Islet precursor cell (in vitro differentiated cells): ENCODE measurements around the gene LCE7A.

Source experiments
- DNase-seq: peaks from one replicate; pipeline ENCODE4 v3.0.0-alpha.2; 2018

The LCE7A gene, protein sequence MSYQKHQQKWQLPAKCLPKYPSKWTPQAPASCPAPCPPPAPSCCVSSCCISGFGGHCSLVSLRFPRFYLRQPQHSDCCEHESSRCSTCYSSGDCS

DNA sequence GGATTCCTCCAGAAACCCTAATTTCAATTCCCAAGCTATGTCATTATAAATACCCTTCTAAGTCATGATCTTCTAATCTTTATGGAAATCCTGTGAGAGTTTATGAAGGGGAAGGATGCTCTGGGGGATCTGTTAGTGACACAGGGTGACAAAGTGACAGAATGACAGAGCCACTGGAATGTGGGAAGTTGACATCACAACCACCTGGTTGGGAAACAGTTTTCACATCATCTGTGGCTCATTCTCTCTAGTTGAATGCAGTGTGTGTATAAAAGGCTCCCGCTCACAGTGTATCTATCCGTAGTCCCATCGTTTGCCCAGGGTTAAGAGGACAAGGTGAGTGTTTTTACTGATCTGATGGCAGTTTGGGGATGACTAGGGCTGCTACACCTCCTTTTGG lies at the start of gene LCE7A:
Gene LCE7A (plus strand): TSS at position 301 of the 400 bp plus-strand sequence. CDS start 702 bp downstream, outside the sequence.
- DNase-seq: no peak

DNA sequence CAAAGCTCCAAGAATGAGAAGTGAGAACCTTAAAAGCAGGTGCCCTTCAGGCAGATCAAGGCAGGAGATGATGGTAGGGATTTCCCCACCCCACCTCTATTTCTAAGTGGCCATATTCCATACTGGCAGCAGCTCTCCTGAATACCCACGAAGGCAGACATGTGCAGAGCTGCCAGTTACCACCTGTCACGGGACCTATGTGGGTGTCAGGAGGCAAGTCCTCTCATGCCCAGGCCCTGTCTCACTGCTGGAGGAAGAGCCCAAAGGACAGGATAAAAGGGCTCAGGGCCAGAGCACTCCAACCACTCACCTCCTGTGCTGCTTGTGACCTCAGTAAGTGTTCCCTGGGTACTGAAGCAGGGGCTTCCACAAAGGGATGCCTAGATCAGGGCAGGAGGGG lies 48.7 kb upstream of the LCE7A start:
- no peak for DNase-seq

DNA sequence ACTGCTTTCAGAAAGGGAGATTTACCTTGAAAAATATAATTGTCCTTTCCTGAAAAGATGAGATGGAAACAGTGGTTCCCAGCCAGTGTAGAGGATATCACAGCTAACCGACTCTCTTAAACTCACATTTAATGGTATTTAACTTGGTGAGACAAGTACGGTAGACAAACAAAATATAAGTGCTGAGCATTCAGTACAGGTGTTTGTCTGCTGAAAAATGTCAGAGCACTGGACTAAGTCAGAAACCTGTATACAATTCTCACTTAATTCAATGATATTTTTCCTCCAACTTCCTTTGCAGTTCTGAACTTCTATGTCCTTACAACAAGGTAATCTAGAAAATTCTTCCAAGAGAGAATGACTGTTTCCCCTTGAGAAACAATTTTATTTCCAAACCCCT lies 48.1 kb upstream of the LCE7A start, which contains the start of gene LCE1B:
Gene LCE1B (plus strand): TSS at position 301 of the 400 bp plus-strand sequence. CDS start 476 bp downstream, outside the sequence.
- no peak for DNase-seq

DNA sequence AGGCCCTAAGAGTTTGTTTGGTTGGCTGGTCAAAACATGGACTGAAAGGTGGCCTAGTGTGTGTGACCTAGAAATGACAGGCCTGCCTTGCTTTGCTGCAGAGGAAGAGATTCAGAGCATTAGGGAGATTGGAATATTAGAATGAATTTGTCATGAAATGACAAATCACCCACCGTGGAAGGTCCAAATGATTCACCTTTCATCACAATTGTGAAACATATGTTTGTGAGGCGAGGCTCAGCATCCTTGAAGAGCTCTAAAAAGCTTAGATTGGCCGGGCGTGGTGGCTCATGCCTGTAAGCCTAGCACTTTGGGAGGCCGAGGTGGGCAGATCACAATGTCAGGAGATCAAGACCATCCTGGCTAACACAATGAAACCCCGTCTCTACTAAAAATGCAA lies 42.5 kb upstream of the LCE7A start:
- DNase-seq: no peak

DNA sequence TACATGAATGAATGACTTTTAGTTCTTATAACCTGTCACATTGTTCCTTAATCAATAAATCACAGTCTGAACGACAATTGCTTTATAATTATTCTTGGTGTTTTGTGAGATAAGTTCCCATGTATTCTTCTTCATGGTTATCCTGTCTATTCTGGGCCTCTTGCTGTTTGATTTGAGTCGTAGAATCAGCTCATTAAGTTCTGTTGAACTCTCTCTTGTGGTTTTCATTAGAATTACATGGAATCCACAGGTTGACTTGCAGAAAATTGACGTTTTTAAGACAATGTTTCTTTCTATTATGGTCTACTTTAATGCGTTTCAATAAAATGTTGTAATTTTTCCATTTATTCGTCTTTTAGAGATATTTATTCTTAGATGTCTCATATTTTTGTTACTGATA lies 36.5 kb upstream of the LCE7A start:
- no peak for DNase-seq

DNA sequence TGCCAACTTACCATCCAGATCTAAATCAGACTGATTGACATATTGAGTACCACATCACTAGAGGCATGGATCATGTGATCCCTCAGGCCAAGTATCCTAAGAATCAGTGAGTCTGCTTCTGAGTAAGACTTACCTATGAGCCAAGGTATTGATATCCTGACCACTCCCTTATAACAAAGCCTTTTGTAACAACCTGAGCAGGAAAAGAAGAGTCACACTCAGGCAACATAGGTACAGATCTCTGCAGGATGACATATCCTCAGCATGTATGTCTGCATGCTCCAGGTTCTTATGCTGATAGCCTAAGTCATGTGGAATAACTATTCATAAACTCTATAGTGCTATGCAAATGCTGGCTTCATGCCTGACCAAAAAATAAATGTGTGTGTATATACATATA lies 34.8 kb upstream of the LCE7A start:
- no peak for DNase-seq

DNA sequence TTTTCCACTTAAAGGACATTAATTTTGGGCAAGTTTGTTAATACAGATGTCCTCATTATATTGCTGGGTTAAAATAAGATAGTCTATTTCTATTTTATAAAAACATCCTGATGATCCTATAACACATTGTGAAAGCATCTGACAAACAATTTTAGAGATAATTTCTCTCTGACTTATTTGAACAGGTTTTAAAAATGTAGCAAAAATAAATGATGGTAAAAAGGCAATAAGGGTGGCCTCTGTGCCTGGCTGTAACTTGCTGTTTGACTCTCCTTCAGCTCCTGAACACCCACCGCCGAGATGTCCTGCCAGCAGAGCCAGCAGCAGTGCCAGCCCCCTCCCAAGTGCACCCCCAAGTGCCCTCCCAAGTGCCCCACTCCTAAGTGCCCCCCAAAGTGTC lies 32.6 kb upstream of the LCE7A start, which contains the start of gene LCE1A:
Gene LCE1A (plus strand): TSS at position 301 of the 400 bp plus-strand sequence. CDS start 0 bp downstream, at position 301.
- DNase-seq: no peak

DNA sequence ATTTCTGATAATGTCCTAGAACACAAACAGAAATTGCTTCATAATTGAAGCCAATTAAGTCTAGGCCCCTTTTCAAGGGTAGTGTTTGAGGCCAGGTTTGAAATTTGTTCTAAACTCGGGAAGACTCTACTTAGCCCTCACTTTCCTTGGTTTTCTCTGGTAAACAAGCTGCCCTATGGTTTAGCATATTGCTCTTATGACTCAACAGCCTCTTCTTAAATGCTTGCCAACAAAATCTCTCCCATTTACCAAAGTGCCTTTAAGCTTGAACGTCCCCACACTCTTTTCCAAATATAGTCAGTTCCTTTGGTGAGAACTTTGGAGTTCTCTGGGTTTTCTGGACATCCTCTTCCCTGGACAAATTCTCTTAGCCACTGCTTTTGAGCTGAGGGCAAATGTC lies 22.9 kb upstream of the LCE7A start:
- DNase-seq: no peak

DNA sequence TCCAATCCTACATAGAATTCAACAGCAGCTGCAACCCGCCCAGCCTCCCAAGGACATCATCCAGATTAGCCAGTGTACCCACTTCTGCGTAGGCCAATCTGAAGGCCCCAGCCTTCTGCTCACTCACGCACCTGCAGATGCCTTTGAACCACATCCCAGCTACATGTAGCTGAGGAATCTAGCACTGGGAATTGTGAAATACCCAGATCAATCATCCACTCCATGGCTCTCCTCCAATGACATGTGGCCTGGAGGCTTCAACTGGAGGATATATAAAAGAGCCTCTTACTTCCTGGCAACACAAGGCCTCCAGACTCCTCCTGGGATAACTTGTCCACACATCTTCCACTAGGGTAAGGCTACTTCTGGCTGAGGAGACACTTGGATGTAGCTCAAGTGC lies 17.2 kb upstream of the LCE7A start, which contains the start of gene LCE6A:
Gene LCE6A (plus strand): TSS at position 301 of the 400 bp plus-strand sequence. CDS start 665 bp downstream, outside the sequence.
- no peak for DNase-seq

DNA sequence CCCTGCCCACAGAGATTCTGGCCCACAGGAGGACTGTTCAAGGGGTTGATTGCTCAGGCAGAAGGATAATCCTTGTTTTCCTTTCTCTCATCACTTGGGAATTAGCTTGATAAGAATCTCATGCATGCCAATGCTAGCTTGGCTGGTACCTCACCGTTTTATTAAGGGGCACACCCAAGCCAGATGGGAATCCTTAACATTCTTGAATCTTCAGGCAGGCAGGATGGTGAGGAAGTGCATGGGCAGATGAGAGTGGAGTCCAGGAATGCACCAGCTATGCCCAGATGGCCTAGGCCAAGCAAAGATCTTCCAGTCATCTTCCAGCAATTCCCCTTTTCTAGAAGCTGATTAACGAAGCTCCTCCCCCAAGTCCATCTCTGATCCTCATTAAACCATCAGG lies 4.1 kb upstream of the LCE7A start:
- DNase-seq: no peak

DNA sequence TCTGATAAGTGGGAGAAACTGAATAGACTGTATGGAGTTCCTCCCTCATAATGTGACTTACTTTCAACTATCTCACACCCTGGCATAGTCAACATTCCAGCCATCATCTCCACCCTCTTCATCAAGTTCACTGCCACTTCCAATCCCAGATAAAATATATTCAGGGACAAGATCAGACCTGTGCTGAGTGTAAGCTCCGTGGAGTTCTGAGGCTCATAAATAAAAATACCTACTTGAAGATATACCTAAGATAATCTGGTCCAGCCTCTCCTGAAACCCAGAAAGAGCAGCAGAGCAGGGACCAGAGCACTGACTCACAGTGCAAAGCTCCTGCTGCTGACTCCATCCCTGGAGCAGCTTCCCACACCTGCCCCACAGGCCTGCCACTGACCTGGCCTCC lies 1.7 kb upstream of the LCE7A start:
- no peak for DNase-seq

DNA sequence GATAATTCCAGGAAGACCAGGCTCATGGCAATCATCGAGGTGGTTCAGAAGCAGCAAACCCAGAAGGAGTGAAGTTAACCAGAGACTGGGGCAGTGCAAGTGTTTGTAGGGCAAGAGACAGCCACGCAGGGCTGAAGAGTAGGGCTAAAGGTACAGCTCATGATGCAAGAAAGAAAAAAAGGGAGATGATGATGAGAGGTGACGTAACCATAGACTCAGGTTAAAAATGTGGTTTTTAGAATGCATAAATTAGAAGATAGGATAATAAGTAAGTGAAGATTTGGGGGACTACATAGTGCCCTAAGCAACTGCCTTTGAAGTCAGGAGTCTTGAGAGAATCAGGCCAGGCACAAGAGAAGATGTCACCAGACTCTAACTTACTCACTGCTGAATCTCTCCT lies 333 bp downstream of the LCE7A start:
- no peak for DNase-seq

DNA sequence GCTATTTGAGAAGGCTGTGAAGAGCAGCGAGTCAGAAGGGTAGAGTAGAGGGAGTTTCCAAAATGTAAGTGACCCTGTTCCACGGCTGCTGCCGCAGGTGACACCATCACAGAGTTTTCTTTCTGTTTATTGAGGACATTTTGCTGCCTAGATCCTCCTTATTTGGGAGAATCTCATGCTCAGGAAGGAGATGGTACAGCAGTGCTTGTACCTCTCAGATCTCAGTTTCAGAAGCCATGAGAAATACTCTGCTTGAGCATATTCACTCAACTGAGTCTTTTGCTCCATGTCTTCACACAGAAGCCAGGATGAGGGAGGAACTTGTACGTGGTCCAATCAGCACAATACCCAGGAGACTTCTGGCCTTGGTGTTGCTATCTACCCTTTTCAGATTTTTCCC lies 1.6 kb downstream of the LCE7A start:
- no peak for DNase-seq

DNA sequence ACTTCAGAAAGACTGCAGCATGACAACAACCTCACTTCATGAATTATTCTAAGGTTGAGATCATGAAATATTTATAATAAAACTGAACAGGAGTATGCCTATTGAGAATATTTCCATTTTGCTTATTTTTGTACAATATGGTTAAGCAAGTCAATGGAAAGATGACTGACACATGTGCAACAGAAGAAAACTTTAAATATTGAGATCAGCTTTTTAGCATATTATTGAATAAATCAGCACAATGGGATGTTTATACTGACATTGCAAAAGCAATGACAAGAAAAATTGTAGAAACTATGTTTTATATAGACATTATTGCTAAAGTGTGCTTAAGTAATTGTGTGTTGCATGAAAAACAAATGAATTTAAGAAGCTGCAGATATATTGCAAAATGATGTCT lies 4.6 kb downstream of the LCE7A start:
- no peak for DNase-seq

DNA sequence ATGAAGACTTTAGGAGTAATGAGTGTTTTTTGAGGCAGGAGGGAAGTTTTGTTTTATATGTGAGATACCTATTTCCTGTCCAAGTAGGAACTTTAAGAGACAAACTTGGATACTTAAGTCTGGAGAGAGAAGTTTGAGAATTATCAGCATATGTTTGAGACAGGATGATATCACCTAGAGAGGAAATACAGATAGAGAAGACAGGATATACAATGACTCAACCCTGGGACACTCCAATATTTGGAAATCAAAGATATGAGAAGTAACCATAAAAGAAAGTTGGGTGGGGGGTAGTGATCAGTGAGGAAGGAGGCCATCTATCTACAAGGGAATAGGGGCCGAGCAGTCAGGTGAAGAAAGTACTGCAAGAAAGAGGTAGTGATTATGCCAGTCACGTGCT lies 6.5 kb downstream of the LCE7A start:
- no peak for DNase-seq

DNA sequence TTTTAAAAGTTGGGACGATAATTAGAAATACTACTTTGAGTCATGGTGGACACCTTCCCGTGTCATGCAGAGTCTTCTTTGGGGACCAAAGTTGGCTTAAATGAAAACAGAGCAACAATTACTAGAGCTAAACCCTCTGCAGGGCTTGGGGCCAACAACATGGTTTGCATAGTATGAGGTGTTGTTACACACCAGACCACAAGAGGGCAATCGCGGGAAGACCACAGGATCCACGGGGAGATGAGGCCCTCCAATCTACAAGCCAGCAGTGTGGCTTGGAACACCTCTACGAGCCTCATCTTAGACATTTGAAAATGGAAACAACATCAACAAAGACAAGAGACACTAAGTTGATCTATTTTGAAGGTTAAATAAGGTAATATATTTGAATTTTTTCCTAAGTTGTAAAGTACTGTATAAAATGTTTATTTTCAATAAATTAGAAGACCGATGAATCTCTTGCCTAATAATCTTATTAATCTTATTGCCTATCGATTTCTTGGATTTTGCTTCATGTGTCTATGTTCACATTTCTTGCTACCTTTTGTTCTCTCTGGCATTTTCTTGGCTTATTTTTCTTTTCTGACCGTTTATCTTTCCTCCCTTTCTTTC lies 10.1 kb downstream of the LCE7A start:
- DNase-seq: peak; percentile 67

DNA sequence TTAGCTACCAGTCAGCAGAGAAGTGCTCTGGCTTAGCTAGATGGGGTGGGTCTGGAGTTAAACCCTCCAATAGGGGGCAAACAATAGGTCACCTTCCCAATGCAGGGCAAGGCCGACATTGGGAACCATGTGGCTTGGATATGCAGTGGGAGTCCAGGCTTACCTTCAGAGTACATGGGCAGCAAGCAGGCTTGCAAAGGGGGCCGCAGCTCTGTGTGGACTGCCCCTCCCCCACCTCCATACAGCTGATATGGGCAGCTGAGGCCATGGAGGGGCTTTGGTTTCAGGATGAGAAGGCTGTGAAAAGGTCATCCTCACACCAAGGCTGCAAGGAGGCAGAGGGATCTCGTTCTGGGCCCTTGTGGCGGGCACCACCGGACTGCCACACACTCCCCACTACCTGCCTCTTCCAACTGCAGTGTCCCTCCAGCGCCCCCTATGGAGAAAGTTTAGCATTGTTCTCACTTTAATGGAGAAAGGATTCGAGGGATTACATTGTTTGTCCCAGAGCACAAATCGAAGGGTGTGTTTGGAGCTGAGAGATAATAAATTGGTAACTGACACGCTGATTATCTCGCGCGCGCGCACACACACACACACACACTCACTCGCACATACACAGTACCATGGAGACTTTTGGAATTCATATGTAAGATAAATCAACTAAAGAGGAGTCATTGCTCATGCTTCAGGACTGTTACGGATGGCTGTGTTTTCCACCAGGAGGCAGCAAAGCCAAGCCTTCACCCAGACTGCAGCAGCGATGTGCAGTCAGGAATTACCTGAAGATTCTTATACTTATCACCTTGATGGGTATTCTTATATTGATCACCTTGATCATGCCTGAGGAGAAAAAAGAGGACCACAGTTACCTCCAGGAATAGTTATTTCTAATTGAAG lies 11.3 kb downstream of the LCE7A start:
- no peak for DNase-seq

DNA sequence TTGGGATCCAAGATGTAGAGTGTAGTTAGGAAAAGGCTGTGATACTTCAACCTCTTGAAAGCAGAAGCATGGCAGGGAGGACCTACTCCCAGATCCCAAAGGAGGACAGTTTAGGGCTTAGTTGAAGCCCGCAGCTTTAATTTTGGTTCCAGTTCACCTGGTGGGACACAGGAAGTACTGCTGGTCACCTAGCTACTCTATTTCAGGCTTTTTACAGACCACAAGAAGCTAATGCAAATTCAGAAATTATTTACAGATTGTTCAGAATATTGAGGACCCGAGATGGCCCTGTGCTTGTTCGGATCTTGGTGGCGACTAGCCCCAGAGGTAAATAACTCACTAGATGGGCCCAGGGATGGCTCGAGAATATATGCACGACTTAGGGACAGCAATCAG lies 11.9 kb downstream of the LCE7A start:
- DNase-seq: no peak

DNA sequence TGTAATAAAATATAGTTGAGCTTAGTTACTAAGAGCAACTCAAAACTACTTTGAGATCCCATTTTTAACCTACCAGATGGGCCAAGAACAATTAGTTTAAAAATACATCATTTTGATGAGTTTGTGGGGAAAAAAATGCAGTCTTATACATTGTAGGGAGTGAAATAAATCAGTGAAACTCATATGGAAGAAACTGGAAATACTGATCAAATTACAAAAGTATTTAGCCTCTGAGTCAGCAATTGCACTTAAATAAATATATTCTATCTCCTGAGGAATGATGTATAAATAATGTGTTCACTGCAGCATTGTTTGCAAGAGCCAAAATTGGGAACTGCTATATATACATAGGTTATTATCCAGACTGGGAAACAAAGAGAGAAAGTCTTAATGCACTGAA lies 13.7 kb downstream of the LCE7A start:
- DNase-seq: no peak

DNA sequence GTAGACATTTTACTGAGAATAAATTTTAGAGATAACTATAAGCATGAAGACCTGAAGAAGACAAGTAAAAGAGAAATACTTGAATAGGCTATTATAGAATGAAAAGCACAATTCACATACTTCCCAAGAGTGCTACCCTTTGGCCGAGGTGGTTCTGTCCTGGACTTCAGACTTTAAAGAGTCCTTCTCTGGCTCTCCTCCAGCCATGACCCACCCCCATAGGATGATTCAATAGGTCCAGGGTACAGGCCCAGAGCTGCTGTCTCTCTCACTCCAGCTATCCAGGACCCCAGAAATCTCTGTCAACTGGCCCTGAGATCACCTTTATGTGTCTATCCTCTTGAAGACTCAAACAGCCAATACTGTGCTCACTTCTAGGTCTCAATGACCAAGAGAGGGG lies 17.0 kb downstream of the LCE7A start:
- no peak for DNase-seq

DNA sequence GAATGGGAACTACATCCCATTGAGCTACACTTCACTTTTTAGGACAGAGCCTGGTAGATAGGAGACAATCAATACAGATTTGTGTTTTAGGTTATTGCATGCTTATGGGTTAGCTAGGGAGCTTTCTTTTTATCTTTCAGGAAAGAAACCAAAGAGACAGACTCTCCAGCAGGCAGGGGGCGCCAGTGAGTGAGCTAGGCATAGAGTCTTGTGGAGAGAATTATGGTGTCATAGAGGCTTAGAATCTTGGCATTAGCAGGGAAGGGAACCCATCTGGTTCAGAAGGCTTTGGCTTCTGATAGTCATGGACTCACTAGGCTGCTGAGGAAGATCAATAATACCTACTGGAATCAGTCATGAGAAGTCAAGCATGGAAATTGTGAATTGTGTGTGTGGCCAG lies 18.2 kb downstream of the LCE7A start, which contains the start of gene SMCP:
Gene SMCP (plus strand): TSS at position 281 of the 400 bp plus-strand sequence. CDS start 6,101 bp downstream, outside the sequence.
- no peak for DNase-seq

DNA sequence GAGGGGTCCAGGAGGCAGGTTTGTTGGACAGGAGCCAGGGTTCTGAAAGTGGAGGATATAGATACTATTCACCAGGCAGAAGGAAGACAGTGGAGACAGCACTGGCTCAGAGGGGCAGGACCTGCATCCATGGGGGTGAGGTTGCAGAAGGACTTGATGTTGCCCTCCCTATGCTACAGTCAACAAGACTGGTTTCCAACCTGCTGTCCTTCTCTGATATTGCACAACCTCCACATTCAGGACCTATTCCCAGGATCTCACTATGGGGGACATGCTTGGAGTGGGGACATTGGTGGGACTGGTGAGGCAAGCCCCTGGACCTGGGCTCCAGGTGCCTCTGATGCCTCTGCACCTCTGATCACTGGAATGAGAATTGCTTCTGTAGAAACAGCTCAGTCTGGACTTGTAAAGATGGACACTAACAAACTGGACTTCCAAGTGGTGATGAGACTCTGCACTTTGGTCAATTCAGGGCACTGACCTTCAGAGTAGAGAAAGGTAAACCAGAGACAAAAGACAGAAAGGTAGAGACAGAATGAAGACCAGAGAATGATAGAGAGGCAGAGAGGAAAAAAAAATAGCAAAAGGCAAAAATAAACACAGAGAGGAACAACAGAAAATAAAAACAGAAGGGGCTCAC lies 19.9 kb downstream of the LCE7A start:
- DNase-seq: no peak

DNA sequence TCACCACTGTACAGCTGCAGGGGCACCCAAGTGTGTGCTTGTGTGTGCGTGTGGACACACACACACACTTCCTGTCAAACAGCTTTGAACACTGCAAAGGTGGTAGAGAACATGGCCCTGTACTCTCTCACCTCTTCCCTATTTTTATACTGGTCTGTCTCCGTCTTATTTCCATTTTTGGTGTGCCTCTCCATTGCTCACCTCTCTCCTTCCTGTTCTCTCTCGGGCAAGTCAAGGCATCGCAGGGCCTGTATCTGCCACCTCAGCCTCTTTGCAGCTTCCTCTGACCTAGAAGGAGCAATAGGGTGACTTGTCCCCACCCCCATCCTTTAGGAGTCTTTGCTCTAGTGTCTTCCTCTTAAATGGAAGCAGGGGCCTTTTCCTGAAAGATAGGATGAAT lies 20.5 kb downstream of the LCE7A start:
- no peak for DNase-seq
